ENCODE data around the gene PTPRE. TPM values are rescaled to one million over a fixed set of nuclear protein-coding genes. Genes with fewer than 3 reads are reported as not detected.

PTPRE gene
- total RNA-seq, 6 experiments from 2014 or later: 2.3 to 9.2 (median 2.7) TPM

- no peaks in the 10 kb centered on the region for H3K9me3 ChIP-seq
- H3K4me3 ChIP-seq: no peak overlapping the region
- TF ChIP-seq CTCF (IDR thresholded peaks at IDR 0.05) (no peak), POLR2A (IDR thresholded peaks at IDR 0.05) (no peak)
- intact Hi-C loops (cut with DNase I): no loop called here
- H3K36me3 ChIP-seq: no peaks in the 10 kb centered on the region
- ATAC-seq (no peak), DNase-seq (peak in 1 of 3 donors; percentile 38)
- H3K4me1 ChIP-seq: peaks cover 0 to 5% (median 0%) of the 10 kb centered on the region in 4 donors
- 60% methylated on average over 12 of the region's 12 CpGs for WGBS (ENCODE audit: insufficient coverage, low coverage, low lambda C conversion rate, missing lambda C conversion rate)
- H3K27ac ChIP-seq: no peak overlapping the region
- no peaks in the 10 kb centered on the region for H3K27me3 ChIP-seq
Measured at GRCh38 chr10:127964621-127965020, 57.7 kb downstream of the PTPRE start.

GRCh38 chr10:127966875-127967274, 60.0 kb downstream of the PTPRE start:
- intact Hi-C loops (cut with DNase I): no loop called here
- TF ChIP-seq POLR2A (IDR thresholded peaks at IDR 0.05): no peak
- TF ChIP-seq CTCF (IDR thresholded peaks at IDR 0.05): no peak
- Histone ChIP-seq H3K27me3 (no peaks in the 10 kb centered on the region), H3K4me3 (no peak overlapping the region), H3K36me3 (no peaks in the 10 kb centered on the region), H3K9me3 (no peaks in the 10 kb centered on the region), H3K27ac (no peak overlapping the region), H3K4me1 (peaks cover 0 to 5% (median 0%) of the 10 kb centered on the region in 4 donors)
- DNase-seq: peak in 1 of 3 donors; percentile 2
- WGBS (ENCODE audit: insufficient coverage, low coverage, low lambda C conversion rate, missing lambda C conversion rate): 72% methylated on average over 5 of the region's 5 CpGs
- no peak for ATAC-seq

- no peaks in the 10 kb centered on the region for H3K9me3 ChIP-seq
- peak in 1 of 3 donors; percentile 22 for DNase-seq
- no peak overlapping the region for H3K4me3 ChIP-seq
- H3K27ac ChIP-seq: no peak overlapping the region
- no peaks in the 10 kb centered on the region for H3K27me3 ChIP-seq
- 29% methylated on average over 2 of the region's 3 CpGs for WGBS (ENCODE audit: insufficient coverage, low coverage, low lambda C conversion rate, missing lambda C conversion rate)
- H3K36me3 ChIP-seq: no peaks in the 10 kb centered on the region
- peak in 2 of 4 donors; percentile 17 to 53 for ATAC-seq
- H3K4me1 ChIP-seq: no peaks in the 10 kb centered on the region
- intact Hi-C loops (cut with DNase I): no loop called here
- TF ChIP-seq CTCF (IDR thresholded peaks at IDR 0.05) (no peak), POLR2A (IDR thresholded peaks at IDR 0.05) (no peak)
Measured at GRCh38 chr10:127968027-127968441, 61.1 kb downstream of the PTPRE start.

- TF ChIP-seq POLR2A (IDR thresholded peaks at IDR 0.05) (no peak), CTCF (IDR thresholded peaks at IDR 0.05) (no peak)
- Histone ChIP-seq H3K9me3 (no peaks in the 10 kb centered on the region), H3K36me3 (no peaks in the 10 kb centered on the region), H3K27me3 (no peaks in the 10 kb centered on the region), H3K4me1 (no peaks in the 10 kb centered on the region), H3K4me3 (no peak overlapping the region), H3K27ac (no peak overlapping the region)
- ATAC-seq (peak; percentile 44 to 64 (median 56)), DNase-seq (no peak)
- WGBS (ENCODE audit: insufficient coverage, low coverage, low lambda C conversion rate, missing lambda C conversion rate): 69% methylated on average over 1 of the region's 1 CpG
- intact Hi-C loops (cut with DNase I): no loop called here
Measured at GRCh38 chr10:127968659-127969058, 61.8 kb downstream of the PTPRE start.

Measured in right lobe of liver (tissue), 6 donors.